Cardiac fibroblast (primary cell): ENCODE measurements around the gene TRIM38.
A peak's percentile ranks its signal among the peaks of the same experiment; 100 is the strongest.

Source experiments
- DNase-seq, 2 donors: peaks; one replicate each; pipeline versions ENCODE4 v3.0.0 to v3.0.0-alpha.2; 2010; ENCODE audit warnings: low read depth in 2 of 2
- H3K4me3 ChIP-seq, 2 donors: replicated peaks in 1 of 2; 1 replicate in 1 of 2; 2 replicates in 1 of 2; pipeline ENCODE4 v1.5.1; 2011; ENCODE audit warnings: low read depth in 2 of 2, low read length in 2 of 2, mild to moderate bottlenecking in 2 of 2, moderate library complexity in 1 of 2
- CTCF ChIP-seq: IDR thresholded peaks from one replicate; pipeline ENCODE4 v1.5.1; 2011; ENCODE audit warnings: low read depth, mild to moderate bottlenecking, low read length, inconsistent platforms

Gene TRIM38

GRCh38 chr6:26033941-26034354, 71.3 kb downstream of the TRIM38 start:
- no peak for DNase-seq
- peak overlapping the region; percentile 49 to 70 for H3K4me3 ChIP-seq
- no peak for TF ChIP-seq CTCF

GRCh38 chr6:26034905-26035304, 72.3 kb downstream of the TRIM38 start:
- no peak for TF ChIP-seq CTCF
- no peak for DNase-seq
- H3K4me3 ChIP-seq, result no peak overlapping the region
